Mesodermal cell (in vitro differentiated cells): Measurements from ENCODE around the gene SLC9C1.

Source experiments
- H3K27ac ChIP-seq: 2 replicates; pipeline ENCODE4 v1.7.0; 2013; ENCODE audit warnings: mild to moderate bottlenecking, low read depth, low read length, moderate library complexity; ENCODE audit not compliant: severe bottlenecking
- H3K36me3 ChIP-seq: 2 replicates; pipeline ENCODE4 v1.7.1; 2013; ENCODE audit warnings: mild to moderate bottlenecking, low read length, moderate library complexity; ENCODE audit not compliant: control insufficient read depth, insufficient read depth
- H3K4me1 ChIP-seq: one replicate; pipeline ENCODE4 v1.7.1; 2013; ENCODE audit warnings: mild to moderate bottlenecking, low read length; ENCODE audit not compliant: insufficient read depth, control insufficient read depth, poor library complexity, severe bottlenecking
- H3K4me3 ChIP-seq: 2 replicates; pipeline ENCODE4 v1.7.0; 2013; ENCODE audit warnings: low read length, control low read depth, mild to moderate bottlenecking; ENCODE audit not compliant: insufficient read depth, poor library complexity, severe bottlenecking; ENCODE audit errors: extremely low read depth
- H3K9me3 ChIP-seq: 2 replicates; pipeline ENCODE4 v1.7.1; 2013; ENCODE audit warnings: mild to moderate bottlenecking, low read length, moderate library complexity; ENCODE audit not compliant: control insufficient read depth
- WGBS, 2 experiments: methylation state at CpG; one replicate each; pipeline ENCODE4 v1.1.5; 2013; ENCODE audit warnings: missing lambda C conversion rate in 2 of 2; ENCODE audit not compliant: insufficient coverage in 2 of 2; 5-methylcytosine and 5-hydroxymethylcytosine counted together

SLC9C1 gene

DNA sequence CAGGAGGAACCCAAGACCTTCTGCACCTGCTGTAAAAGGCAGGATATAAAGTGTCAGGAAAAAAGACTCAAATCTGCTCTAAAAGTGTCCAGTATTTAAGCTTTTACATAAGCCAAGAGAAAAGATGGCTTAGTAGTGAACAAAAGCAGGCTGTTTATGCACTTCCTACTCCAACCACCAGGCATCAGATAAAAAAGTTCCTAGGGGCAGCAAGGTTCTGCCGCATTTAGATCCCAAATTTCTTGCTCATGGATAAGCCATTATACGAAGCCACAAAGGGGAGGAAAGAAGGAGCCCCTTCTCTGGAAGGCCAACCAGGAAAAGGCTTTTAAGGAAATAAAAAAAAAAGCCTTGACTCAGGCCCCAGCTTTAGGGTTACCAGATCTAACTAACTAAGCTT is 10.6 kb upstream of the SLC9C1 start:
- peaks cover 15% of the 10 kb centered on the region for H3K9me3 ChIP-seq
- no peaks in the 10 kb centered on the region for H3K36me3 ChIP-seq
- H3K27ac ChIP-seq, result peak overlapping the region; percentile 91
- H3K4me1 ChIP-seq, result peaks cover 14% of the 10 kb centered on the region
- no peak overlapping the region for H3K4me3 ChIP-seq
- WGBS, 2 experiments, result 86 to 94% methylated on average over 1 to 2 of the region's 2 CpGs

DNA sequence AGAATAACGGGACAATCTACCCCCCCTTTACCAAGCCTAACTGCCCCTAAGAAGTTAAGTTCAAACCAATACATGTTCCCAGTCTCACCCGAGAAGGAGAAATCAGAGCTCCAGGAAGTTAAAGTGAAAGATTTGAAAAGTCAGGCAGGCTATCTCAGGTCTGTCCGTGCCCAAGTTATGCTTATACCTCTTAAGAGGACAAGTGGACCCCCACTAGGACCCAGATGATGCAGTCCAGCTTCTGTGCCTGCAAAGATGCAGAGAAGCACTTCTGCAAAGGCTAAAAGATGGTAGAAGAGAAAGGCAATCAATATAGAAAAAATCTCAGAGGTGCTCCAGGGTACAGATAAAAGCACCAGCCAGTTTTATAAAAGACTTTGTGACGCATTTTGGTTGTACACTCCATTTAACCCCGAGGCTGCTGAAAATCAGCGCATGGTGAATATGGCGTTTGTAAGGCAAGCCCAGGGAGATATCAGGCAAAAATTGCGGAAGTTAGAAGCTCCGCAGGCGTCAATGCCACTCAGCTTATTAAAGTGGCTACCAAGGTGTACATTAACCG is 9.8 kb upstream of the SLC9C1 start:
- Histone ChIP-seq H3K9me3 (peaks cover 15% of the 10 kb centered on the region), H3K4me3 (peak overlapping the region; percentile 33), H3K36me3 (no peaks in the 10 kb centered on the region), H3K4me1 (peaks cover 14% of the 10 kb centered on the region), H3K27ac (peak overlapping the region; percentile 91)
- 37 to 47% methylated on average over 9 to 10 of the region's 11 CpGs for WGBS, 2 experiments

DNA sequence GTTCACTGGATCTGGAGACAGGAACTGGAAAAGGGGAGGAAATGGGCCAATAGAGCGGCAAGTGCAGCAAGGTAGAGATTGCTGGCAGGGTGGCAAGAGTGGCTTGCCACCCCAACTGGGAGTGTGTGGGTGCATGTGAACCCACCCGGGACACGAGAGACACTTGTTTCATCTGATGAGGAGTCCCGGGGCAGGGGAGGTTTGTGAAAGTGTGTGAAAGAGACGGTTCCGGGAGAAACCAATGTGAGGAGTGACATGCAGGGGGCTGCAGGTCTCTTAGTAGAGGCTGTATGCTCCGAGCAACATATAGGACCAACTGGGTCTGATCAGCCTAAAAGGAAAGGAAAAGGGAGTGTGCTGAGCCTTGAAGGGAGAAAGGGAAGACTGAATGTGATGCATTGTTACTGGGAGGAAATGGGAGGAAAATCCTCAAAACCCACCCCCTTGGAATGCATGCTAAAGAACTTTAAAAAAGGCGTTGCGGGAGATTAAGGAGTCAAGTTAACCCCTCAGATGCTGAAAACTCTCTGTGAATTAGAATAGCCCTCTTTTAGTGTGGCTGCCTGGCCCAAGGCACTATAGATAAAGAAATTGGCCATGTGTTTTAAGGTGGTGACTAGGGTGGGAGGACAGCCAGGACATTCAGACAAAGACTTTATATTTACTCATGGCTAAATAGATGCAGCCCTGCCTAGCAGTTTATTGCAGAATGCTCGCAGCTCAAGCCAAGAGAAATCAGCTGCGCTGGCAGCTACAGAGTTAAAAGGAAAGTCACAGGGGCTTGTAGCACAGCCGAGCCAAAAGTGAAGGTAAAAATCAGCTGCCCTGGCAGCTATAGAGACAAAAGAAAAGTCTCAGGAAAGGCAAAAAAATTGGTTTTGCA is 9.1 kb upstream of the SLC9C1 start:
- Histone ChIP-seq H3K36me3 (no peaks in the 10 kb centered on the region), H3K9me3 (peaks cover 15% of the 10 kb centered on the region), H3K4me1 (peaks cover 15% of the 10 kb centered on the region), H3K27ac (peak overlapping the region; percentile 91), H3K4me3 (peak overlapping the region; percentile 33)
- WGBS, 2 experiments, result 21 to 26% methylated on average over 10 to 11 of the region's 12 CpGs

DNA sequence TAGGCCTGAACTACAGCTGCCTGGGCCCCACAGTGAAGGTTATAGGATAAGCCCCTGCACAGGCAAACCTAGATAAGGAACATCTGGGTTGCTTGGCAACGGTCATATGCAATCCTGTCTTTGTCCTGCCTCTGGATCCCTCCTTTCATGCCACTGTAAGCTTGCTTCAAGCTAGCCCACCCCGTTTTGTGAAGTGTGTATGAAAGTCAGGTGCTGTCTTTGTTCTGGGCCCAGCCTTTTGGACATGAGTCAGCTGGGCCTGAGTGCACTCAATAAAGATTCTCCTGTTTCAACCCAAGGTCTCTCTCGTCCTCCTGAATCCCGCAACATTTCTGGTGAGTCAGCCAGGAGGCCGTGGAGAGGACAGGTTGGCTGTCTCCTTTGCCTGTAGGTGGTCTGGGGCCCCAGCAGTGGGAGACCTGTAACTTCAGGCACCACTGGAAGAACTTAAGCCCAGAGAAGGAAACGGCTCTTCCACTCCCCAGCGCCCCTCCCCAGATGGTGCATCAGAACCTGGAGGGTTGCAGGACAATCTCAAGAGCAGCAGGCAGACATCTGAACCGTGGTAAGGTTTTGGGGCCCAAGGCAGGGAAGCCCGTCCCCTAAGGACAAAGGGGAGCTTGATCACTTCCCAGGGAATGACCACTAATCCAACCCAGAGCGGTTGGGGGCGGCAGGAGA is 8.3 kb upstream of the SLC9C1 start:
- Histone ChIP-seq H3K4me3 (no peak overlapping the region), H3K27ac (peak overlapping the region; percentile 78)
- WGBS, 2 experiments, result 76 to 77% methylated on average over 7 to 10 of the region's 11 CpGs

DNA sequence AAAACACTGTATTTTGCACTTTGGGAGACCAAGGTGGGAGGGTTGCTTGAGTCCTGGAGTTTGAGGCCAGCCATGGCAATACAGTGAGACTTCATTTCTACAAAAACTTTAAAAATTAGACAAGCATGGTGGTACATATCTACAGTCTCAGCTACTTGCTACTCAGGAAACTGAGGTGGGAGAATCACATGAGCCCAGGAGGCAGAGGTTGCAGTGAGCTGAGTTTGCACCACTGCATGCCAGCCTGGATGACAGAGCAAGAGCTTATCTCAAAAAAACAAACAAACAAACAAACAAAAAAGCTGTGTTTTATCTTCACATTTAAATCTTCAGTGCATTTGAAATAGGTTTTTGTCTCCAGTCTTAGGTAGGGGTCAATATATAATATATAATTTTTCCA is 4.8 kb upstream of the SLC9C1 start:
- Histone ChIP-seq H3K36me3 (no peaks in the 10 kb centered on the region), H3K9me3 (peaks cover 15% of the 10 kb centered on the region), H3K27ac (no peak overlapping the region), H3K4me1 (peaks cover 3% of the 10 kb centered on the region), H3K4me3 (no peak overlapping the region)

More for the DNA sequence above, 8.3 kb upstream of the SLC9C1 start:
- H3K36me3 ChIP-seq, result no peaks in the 10 kb centered on the region
- H3K4me1 ChIP-seq, result peaks cover 15% of the 10 kb centered on the region
- H3K9me3 ChIP-seq, result peaks cover 15% of the 10 kb centered on the region

DNA sequence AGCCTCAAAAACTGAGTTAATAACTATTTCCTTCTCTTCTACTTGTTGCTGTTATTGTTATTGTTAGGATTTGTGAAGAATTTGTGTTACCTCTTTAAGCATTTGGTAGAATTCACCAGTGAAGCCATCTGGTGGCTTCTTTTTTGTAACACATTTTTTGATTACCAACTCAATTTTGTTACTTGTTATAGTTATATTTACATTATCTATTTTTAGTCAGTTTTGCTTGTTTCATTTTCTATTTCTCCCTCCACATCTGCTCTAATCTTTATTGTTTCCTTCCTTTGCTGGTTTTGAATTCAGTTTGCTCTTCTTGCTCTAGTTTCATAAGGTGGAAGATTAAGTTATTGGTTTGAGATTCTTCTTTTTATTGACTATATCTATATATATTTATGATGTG is 3.7 kb upstream of the SLC9C1 start:
- H3K36me3 ChIP-seq, result no peaks in the 10 kb centered on the region
- peaks cover 14% of the 10 kb centered on the region for H3K9me3 ChIP-seq
- peaks cover 3% of the 10 kb centered on the region for H3K4me1 ChIP-seq
- no peak overlapping the region for H3K27ac ChIP-seq
- no peak overlapping the region for H3K4me3 ChIP-seq

DNA sequence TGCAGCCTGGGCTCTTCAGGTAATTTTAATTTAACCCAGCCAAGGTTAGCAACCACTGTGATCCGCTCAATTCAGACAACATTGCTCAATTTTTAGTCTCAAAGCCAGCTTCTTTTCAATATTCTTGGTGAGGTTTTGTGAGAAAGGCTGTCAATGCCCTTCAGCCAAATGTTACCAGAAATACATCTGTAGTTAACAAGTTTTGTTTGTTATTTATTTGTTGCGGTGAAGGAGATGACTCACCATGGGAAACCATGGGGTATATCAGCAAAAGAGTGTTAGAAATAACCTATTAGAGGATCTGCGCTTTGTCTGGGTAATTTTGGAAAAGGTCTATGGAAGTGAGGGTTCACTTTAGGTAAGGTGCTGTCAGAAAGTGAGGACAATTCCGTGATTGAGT is 5.0 kb downstream of the SLC9C1 start:
- WGBS, 2 experiments, result 100% methylated on average over 1 to 2 of the region's 4 CpGs
- Histone ChIP-seq H3K9me3 (peaks cover 5% of the 10 kb centered on the region), H3K4me1 (peaks cover 7% of the 10 kb centered on the region), H3K36me3 (no peaks in the 10 kb centered on the region), H3K27ac (no peak overlapping the region), H3K4me3 (no peak overlapping the region)

DNA sequence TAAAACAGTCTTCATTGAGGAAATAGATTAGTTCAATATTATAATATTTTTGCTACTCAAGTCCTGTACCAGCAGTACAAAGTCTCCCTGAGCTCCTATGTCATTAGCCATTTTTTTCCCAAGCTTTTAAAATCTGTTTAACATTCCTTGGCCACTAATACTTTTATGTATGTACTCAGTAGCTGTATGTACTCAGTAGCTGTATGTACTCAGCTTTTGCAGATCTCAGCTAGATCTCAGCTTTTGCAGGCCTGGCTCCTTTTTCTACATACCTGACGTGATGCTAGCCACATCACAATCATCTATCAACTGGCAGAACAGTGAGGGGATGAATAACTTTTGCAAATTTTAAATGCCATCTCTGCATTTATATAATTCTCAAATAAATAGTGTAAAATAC is 13.8 kb downstream of the SLC9C1 start:
- H3K4me3 ChIP-seq, result no peak overlapping the region
- H3K9me3 ChIP-seq, result no peaks in the 10 kb centered on the region
- no peaks in the 10 kb centered on the region for H3K36me3 ChIP-seq
- WGBS, 2 experiments, result no CpG with 5 or more reads among the region's 1 CpG
- no peaks in the 10 kb centered on the region for H3K4me1 ChIP-seq
- no peak overlapping the region for H3K27ac ChIP-seq

DNA sequence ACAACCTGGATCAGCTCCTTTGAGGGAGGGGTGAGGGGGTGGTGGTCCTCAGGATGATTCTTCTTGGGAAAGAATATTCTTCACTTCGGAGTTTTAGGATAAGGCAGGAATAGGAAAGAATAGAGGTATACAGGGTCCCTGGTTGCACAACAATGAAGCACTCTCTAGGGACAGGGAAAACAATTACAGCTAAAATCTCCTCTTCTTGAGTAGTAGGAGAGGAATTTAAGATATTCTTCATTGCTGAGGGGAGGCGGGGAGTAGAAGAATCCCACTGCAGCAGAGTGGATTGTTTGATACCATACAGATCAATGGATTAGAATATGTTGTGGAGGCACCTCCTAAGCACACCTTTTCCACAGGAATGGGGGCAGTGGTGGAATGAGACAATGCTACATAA is 20.5 kb downstream of the SLC9C1 start:
- 100% methylated on average over 1 of the region's 2 CpGs; no CpG with 5 or more reads in 1 of the 2 experiments for WGBS, 2 experiments
- H3K4me3 ChIP-seq, result no peak overlapping the region

DNA sequence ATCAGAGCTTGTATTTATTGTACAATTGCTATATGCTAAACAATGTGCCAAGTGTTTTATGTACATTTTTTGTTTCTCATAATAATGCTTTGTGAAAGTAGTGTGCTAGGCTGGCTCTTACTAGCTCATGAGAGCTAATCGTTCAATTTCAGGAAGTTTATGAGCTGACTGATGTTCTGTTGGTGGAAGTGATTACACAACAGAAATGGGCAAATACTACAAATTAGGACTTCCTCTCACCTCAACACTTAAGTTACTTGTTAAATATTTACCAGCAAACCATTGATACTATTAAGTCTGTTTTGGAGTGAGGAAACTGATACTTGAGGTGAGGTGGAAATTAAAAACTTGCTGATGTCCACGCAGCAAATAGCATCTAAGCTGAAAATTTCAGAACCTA is 32.3 kb downstream of the SLC9C1 start:
- H3K36me3 ChIP-seq, result no peaks in the 10 kb centered on the region

More for the DNA sequence above, 20.5 kb downstream of the SLC9C1 start:
- no peaks in the 10 kb centered on the region for H3K36me3 ChIP-seq
- H3K27ac ChIP-seq, result no peak overlapping the region
- H3K9me3 ChIP-seq, result no peaks in the 10 kb centered on the region
- no peaks in the 10 kb centered on the region for H3K4me1 ChIP-seq

DNA sequence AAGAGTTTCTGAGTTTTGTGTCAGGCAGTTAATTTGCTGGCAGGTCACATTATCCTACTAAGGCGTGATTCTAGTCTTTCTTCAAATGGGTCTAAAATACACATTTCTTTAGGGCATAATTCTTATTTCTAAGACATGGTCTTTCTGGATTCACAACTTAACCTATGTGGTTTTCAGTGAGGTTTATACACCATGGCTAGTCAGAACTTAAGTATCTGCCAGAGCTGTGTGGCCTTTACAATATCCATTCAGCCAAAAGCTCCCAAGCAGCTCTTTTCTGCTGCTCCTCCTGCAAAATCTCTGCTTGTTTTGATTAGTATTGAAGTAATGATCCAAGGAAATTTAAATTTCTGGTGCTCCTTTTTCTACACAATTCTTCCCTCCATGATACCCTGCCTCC is 33.5 kb downstream of the SLC9C1 start:
- no peak overlapping the region for H3K27ac ChIP-seq
- no peak overlapping the region for H3K4me3 ChIP-seq
- no peaks in the 10 kb centered on the region for H3K36me3 ChIP-seq
- 100% methylated on average over 1 of the region's 1 CpG; no CpG with 5 or more reads in 1 of the 2 experiments for WGBS, 2 experiments
- no peaks in the 10 kb centered on the region for H3K9me3 ChIP-seq
- no peaks in the 10 kb centered on the region for H3K4me1 ChIP-seq

More for the DNA sequence above, 32.3 kb downstream of the SLC9C1 start:
- no peaks in the 10 kb centered on the region for H3K9me3 ChIP-seq
- H3K4me3 ChIP-seq, result no peak overlapping the region
- WGBS, 2 experiments, result 78 to 100% methylated on average over 1 of the region's 2 CpGs
- no peak overlapping the region for H3K27ac ChIP-seq
- H3K4me1 ChIP-seq, result no peaks in the 10 kb centered on the region
